NCI-H1092 treated with DMSO at 0.1 percent for 48 hours (cell line): Measurements from ENCODE around the gene NOTO.
"Not testable (repeated sequence)": the region's sequence is repeated elsewhere in the genome, so short reads cannot be mapped to it uniquely, and the experiment has no call there.

ENCODE experiments used
- DNase-seq: peaks from one replicate; lab custom pipeline; 2025; lab: John Stamatoyannopoulos, UW

NOTO gene

DNA sequence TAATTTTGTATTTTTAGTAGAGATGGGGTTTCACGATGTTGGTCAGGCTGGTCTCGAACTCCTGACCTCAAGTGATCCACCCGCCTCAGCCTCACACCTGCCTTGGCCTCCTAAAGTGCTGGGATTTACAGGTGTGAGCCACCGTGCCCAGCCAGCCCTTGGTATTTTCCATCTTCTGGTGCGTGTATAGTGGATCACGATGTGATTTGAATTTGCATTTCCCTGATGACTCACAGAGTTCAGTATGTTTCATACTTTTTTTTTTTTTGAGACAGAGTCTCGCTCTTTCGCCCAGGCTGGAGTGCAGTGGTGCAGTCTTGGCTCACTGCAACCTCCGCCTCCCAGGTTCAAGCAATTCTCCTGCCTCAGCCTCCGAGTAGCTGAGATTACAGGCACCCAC lies 2.1 kb upstream of the NOTO start:
- not testable (repeated sequence) for DNase-seq

DNA sequence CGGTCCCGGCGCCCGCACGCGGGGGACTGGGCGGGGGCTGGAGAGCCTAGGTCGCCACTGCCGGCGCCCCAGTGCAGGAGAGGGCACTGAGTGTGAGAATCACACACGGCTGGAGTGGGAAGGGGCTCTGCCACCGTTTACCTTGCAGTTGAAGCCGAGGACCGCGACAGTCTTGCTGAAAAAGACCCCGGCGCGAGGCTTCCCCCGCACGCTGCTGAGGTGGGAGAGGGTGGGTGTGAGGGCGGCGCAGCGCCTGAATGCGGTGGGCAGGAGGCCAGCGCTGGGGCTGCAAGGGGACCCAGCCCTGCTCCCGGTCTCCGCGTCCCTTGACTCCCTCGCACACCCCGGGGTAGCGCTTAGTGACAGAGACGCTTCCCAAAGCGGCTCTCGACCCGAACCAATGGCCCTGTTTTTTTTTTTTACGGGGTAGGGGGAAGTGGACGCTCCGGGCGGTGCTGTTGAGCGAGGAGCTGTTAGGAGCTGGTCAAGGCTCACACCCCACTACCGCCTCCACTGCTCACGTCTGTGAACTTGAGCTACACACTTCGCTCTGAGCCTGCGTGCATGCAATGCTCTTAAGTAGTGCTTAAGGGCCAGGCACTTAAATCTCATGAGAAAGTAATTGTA lies 794 bp downstream of the NOTO start:
- DNase-seq: no peak

DNA sequence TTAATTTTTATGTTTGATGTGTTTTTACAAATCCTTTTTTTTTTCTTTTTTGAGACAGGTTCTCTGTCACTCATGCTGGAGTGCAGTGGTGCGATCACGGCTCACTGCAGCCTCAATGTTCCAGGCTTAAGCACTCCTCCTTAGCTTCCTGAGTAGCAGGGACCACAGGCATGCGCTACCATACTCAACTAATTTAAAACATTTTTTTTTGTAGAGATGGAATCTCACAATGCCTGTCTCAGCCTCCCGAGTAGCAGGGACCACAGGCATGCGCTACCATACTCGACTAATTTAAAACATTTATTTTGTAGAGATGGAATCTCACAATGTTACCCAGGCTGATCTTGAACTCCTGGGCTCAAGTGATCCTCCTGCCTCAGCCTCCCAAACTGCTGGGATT lies 3.2 kb downstream of the NOTO start:
- DNase-seq: no peak

DNA sequence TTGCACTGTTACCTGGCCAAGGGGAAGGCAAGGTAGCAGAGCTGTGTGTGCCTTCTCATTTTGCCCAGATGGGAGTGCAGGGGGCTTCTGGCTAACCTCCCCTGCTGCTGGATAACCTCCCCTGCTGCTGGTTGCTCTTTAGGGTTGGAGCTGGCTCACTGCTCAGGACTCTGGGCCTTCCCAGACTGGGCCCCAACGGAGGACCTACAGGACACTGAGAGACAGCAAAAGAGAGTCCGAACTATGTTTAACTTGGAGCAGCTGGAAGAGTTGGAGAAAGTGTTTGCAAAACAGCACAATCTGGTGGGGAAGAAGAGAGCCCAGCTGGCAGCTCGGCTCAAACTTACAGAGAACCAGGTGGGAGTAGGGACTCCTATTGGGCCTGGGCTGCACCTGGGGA lies 5.9 kb downstream of the NOTO start:
- no peak for DNase-seq

DNA sequence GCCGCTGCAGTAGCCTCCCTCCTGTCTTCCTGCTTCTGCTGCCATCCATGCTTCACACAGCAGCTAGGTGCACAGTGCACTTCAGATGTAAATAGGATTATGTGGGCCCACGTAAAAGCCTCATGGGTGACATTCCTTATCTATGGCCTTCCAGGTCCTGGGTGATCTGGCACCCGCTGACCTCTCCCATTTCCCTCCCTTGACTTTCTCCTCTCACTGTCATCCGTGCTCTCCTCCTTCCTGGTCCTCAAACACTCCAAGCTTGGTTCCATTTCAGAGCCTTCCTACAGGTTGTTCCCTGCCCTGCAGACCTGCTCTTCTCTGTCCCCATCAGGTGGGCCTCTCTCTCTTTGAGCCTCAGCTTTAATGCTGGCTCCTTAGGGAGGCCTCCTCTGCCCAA lies 7.6 kb downstream of the NOTO start:
- DNase-seq: no peak

DNA sequence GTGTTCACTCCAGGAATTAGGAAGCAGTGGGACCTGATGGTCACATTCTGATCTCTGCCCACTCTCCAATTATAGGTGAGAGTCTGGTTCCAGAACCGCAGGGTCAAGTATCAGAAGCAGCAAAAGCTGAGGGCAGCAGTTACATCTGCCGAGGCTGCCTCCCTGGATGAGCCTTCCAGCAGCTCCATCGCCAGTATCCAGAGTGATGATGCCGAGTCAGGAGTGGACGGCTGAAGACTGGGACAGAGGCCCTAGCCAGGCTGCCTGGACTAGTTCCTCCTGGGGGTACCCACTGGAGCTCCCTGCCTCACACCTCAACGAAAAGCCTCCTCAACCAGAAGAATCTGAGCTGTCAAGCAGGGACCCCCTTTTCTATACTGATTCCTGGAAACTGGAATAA lies 8.3 kb downstream of the NOTO start:
- DNase-seq: no peak

DNA sequence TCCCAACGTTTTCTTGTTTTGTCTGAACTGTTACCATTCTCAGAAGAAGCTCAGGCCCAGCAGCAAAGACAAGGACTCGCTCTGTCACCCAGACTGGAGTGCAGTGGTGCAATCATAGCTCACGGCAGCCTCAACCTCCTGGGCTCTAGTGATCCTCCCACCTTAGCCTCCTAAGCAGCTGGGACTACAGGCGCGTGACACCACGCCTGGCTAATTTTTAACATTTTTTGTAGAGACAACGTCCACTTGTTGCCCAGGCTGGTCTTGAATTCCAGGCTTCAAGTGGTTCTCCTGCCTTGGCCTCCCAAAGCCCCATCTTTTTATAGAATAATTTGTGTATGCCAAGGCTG lies 9.7 kb downstream of the NOTO start:
- DNase-seq: no peak

DNA sequence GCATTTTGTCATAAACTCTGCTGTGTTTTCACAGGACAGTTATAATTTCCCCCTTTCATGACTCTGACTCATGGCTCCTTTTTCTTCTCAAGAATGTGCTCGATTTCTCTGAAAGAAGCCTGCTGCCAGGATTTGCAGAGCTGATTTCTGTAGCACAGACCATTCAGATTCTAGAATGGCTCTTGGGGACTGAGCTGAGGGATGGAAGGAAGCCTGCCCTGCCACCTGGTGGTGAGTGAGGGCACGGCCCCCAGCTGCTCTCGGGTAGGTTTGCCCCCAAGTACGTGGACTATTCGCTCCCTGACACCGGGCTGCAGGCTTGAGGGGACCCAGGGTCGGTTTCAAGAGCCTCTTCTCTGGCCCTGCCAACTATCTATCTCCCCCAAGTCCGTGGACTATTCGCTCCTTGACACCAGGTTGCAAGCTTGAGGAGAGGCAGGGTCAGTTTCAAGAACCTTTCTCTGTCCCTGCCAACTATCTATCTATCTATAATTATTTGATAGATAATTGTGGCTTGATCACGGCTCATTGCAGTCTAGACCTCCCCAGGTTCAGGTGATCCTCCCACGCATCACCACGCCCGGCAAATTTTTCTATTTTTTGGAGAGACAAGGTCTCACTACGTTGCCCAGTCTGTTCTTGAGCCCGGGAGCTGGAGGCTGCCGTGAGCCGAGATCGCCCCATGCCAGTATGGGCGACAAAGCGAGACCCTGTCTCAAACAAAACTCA lies 10.2 kb downstream of the NOTO start:
- DNase-seq: peak; percentile 33

DNA sequence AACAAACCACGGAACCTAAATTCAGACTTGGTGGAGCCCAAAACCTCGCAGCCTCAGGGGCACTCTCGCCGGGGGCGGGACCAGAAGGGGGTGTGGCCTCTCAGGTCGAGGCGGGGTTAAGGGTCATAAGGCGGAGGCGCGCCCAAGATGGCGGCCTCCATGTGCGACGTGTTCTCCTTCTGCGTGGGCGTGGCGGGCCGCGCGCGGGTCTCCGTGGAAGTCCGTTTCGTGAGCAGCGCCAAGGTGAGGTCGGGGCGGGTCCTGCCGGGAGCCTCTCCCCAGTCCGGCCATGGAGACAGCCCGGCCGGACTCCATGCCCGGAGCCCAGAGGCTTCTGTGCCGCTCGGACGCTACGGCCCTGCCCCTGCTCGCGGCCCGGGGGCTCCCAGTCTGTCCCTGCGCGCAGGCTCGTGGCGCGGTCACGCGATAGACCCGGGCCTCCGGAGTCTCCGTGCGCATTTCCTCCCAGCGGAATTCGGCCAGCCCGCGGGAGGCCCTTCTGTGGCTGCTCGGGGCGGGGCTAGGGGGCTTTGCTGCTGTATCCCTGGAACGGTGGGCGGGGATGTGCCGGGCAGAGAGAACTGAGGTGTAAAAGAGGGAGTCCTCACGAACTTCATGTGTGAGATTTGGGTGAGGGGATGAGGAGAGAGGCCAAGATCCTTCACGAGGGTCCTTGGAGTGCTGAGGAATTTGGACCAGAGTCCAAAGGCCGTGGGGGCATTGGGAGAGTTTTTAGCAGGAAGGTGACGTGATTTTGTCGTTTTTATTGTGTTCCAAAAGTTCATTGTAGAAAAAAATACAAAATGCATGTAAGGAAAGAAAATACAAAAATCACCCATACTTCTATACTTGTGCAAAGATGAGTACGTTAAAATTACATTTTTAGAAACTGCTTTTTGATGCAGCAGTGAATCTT lies 12.0 kb downstream of the NOTO start, which contains the start of gene SMYD5:
Gene SMYD5, plus strand, starts transcription at position 126 of the 916 bp plus-strand sequence. Its CDS starts 22 bp downstream, at position 148.
- DNase-seq: peak; percentile 55

DNA sequence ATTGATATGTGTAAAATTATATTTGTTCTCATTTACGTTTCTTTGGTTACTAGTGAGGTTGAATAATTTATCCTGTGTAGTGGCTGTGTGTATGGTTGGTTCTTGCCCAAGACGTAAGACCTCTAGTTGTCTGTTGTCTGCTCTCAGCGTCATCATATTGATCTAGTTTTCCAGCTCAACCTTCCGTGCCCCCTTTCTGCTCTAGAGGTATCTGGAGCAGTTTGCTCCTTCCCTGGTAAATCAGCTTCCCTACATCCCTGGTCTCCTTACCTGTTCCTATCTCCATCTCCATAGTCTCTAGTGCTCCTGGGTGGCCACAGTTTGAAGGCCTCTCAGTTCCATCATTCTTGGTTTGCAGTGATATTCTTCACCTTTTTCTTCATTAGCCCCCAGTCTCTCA lies 12.9 kb downstream of the NOTO start:
- no peak for DNase-seq

DNA sequence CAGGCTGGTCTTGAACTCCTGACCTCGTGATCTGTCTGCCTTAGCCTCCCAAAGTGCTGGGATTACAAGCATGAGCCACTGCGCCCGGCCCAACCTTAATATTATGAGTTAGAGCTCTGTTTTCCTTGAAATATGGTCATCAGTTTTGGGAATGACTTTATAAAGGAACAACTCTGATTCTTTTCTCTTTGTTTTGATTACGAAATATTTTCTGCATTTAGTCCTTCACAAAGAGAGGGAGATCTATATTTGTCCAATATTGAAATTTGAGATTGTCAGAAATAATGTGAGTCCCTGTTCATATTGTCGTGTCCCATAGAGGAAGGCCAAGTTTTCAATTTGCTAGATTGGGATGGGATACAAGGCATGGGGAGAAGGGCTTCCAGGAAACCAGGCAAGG lies 14.8 kb downstream of the NOTO start:
- DNase-seq: no peak

DNA sequence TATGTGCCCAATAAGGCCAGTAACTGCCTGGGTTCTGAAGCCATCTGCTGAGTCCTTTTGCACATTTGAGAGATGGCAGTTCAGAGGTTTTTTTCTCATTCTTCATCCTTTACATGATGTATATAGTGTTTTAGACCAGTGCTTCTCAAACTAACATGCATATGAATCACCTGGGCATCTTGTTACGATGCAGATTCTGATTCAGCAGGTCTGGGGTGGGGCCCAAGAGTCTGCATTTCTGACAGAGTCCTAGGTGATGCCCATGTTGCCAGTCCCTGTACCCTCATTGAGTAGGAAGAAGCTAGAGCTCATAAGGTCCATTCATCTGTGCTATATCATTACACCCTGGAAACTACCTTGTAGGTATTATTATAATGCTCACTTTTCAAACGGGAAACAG lies 15.5 kb downstream of the NOTO start:
- DNase-seq: no peak

DNA sequence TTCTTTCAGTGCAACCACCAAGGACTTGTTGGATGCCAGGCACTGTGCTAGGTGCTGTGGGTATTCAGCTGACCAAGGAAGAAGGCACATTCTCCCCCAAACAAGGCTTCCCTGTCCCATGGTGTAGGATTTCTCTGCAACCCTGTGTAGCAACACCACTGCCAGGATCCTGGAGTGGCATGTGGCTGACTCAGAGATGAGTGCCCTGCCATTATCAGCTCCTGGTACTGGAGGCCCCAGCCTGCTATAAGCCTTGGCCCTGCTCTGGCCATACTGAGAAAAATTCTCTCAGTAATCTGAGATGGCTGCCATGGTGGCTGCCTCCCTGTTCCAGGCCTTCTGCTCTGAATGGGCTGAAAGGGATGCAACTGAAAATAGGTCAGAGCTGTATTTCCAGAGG lies 15.9 kb downstream of the NOTO start:
- DNase-seq: no peak

DNA sequence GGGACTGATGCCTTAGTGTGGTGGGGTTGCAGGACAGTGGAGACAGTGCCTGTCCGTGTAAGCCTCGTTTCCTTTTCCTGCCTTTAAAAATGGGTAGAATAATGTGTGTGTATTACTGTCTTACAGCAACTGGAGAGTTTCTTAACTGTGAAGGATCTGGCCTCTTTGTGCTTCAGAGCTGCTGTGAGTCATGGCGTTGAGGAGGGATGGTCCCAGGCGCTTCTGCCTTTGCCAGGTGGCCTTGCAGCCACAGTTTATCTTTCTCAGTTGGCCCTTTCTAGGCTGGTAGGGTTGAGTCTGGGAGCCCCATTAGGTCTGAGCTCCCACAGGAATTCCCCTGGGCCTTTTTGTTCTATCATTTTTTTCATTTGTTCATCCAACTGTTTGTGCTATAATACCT lies 21.4 kb downstream of the NOTO start:
- no peak for DNase-seq

DNA sequence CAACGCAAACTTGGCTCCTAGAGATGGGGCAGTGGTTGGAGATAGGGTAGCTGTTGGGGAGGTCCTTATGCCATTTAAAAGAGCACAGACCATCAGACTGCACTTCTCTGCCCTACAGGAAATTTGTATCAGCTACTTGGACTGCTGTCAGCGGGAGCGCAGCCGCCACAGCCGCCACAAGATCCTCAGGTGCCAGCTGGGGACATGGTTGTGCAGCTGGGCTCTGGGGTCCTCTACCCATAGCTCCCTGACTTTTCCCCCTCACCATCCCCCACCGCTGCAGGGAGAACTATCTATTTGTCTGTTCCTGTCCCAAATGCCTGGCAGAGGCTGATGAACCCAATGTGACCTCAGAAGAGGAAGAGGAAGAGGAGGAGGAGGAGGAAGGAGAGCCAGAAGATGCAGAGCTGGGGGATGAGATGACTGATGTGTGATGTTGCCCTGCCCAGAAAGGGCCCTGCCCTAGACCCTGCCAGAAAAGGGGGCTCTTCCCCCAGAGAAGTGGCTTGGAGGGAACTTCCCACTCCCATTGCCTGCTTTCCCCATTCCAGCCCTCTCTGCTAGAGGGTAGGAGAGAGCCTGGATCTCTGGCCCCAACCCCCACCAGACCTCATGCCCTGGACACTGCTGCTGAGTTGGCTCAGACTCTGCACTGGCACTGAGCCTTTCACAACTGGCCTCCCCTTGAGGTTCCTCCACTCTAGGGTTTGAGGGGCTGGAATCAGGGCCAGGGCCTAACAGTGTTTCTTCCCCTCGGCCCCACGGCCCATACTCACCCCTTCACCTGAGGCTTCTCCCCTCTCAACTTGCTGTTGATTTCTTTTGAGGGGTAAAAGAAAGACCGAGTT lies 23.4 kb downstream of the NOTO start:
- no peak for DNase-seq

DNA sequence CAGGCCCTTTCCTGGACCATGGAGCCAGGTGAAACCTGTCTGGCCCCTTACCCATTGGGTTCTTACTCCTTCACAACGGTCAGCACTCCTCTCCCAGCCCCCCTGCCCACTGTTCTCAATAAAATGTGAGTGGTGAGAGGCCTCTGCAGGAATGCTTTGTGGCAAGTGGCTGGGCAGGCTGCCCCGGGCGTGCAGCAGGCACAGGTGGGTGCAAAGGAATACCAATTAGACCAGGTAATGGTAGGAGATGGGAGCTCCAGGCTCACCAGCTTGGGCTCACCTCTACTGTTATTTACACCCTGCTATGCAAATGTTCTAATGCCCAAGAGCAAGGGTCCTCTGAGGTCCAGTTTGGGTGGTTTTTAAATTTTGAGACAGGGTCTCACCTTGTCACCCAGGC lies 24.7 kb downstream of the NOTO start:
- no peak for DNase-seq

DNA sequence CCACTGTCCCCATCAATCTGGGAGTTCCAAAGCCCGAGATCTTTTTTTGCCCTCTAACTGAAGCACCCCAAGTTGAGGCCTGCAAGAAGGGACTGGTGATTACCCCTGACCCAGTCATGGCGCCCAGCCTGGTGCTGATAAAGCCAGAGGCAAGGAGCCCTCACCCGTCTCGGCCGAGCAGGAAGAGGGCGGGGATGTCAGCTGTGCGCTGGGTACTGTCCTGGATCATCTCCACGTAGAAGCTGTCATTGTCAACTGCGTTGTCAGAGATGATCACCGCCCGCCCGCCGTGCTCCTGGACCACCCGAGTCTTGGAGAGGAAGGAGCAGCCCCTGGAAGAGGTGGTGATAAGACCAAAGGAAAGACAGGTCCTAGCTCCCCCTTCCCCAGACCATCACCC lies 26.3 kb downstream of the NOTO start:
- no peak for DNase-seq

DNA sequence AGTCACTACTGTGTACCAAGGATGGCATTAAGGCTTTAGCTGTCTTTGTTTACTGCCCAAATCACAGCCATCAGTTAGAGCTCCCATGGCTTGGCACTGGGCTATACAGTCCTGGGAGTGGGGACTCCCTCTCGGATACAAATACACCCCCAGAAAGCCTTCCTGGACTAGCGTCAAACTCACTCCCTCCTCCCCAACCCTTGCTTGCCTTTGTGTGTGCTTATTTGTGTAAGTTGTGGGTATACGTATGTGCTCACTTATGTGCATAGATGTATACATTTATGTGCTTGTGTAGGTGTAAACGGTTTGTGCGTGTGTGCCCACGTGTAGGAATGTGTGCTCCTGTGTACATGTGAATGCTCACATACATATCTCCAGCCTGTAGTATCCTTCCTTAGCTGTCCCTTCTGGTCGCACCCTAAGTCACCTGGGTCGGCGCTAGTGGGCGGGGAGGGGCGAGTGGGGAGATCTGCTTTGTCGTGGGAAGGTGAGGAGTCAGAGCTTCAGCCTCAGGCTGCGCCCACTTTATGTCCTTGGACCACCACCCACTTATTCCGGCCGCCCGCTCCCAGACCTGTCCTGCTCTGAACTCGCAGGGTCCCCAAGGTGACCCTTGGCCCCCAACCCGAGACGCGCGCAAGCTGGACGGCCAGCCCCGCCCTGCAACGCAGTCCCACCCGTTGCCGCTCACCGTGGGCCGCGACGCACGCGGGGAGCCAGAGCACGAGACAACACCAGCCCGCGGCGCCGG lies 30.2 kb downstream of the NOTO start:
- DNase-seq: peak; percentile 10

DNA sequence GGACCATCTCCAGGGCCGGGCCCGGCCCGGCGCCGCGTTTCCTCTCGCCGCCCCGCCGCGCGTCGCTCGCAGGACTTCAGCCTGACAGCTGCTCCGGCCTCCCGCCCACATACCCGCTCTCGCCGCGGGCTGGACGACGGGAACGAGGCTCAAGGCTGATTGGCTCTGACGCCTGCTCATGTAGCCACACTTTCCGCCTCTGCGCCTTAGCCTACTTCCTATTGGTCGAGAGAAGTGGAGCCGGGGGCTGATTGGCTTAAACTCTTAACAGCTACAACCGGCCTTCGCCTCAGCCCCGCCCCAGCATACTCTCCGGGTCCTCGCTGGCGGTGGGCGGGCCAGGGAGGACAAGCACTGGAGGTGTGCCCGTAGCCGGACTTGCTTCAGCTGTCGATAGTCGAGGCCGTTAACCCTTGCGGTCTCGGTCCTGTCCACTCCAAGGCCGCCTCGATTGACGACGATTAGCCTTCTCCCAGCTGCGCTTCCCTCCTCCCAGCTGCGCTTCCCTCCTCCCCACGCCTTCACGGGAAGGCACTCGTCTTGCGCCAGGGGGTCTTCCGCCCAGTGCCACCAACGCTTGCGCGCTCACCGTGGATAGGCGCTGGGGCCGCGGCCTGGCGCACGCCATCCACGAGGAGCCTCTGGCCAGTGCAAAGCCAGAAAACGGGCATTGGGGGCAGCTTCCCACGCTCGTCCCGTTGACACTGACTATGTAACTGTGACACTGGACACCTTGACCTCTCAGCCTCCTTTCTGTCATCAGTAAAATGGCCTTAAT lies 31.0 kb downstream of the NOTO start, which contains the start of gene PRADC1:
Gene PRADC1, minus strand, starts transcription at position 86 of the 778 bp plus-strand sequence. Its CDS starts 79 bp downstream, at position 7.
- peak; percentile 98 for DNase-seq
